GM21576 (cell line): ENCODE data around the gene LRIT2.
"Not testable (repeated sequence)": the region's sequence is repeated elsewhere in the genome, so short reads cannot be mapped to it uniquely, and the experiment has no call there.

Experiments
- ATAC-seq: cut with Tn5 transposase; IDR thresholded peaks from one replicate; pipeline ENCODE4 v1.9.1; 2021; ENCODE audit warnings: mild to moderate bottlenecking, moderate library complexity; ENCODE audit not compliant: unreplicated experiment

Gene LRIT2

DNA sequence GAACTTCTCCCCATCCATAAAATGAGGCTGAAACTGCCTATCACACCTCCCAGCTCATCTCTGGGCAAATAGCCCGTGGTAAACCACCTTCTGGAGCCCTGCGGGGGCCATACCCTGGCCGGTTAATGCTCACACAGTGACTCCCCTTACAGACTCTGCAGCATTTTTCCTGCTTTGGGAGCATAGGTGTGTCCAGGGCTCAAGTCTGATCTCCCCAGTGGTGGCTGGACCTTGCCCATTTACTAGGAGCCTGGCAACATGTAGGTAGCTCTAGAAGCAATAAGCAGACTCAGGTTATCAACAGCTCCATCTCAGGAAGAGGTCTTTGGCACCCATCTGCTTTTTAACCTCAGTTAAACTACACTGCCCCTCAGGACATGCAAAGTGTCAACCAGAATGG is 36.5 kb downstream of the LRIT2 start:
- no peak for ATAC-seq

DNA sequence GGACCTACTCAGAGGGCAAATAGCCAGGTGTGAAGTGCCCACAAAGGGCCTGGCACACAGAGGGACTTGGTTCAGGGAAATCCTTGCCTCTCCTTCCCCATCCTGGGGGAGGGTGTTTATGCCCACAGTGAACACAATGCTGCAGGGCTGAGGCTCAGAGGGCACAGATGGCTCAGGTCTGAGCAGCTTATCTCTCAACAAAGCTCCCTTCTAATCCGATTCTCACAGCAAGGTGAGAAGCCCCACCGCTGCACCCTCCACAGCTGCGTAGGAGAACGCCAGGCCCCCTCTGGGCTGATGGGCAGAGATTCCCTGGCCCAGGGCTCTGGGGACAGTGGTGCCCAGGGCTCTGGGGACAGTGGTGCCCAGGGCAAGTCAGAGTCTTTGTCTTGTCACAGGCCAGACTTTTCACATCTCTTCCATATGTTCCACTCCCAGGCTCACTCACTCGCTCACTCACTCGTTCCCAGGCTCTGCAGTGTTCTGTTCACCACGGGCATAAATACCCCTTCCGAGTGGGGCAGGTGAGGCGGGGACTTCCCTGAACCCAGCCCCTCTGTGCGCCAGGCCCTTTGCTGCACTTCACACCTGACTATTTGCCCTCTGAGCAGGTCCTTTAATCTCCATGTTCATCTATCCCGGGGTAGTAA is 39.7 kb downstream of the LRIT2 start:
- ATAC-seq: no peak

DNA sequence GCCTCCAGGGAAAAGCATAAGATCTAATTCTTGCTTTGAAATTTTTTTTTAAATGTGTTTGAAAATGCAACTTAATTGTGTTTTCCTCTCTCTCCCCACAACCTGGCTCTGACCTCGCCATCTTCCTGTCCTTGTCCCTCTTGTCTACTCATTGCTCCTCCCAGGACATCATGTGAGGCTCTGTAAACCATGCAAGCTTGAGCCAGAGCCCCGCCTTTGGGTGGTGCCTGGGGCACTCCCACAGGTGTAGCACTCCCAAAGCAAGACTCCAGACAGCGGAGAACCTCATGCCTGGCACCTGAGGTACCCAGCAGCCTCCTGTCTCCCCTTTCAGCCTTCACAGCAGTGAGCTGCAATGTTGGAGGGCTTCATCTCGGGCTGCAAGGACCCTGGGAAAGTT is 40.8 kb downstream of the LRIT2 start:
- ATAC-seq: no peak

DNA sequence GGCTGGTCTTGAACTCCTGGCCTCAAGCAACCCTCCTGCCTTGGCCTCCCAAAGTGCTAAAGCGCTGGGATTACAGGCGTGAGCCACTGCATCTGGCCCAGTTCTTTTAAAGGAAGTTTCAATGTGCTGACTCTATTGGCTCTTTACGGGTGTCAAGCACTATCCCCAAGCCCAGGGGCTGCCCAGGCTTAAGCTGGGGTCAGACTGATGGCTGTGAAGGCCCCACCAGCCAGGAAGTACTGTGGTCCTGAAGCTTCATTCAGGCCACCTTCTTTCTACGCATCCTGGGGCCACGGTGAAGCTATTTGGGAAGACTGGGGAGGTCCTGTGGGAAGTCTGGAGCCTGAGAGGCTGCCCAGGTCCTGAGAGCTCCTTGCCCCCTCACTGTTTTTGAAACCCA is 43.7 kb downstream of the LRIT2 start:
- no peak for ATAC-seq

DNA sequence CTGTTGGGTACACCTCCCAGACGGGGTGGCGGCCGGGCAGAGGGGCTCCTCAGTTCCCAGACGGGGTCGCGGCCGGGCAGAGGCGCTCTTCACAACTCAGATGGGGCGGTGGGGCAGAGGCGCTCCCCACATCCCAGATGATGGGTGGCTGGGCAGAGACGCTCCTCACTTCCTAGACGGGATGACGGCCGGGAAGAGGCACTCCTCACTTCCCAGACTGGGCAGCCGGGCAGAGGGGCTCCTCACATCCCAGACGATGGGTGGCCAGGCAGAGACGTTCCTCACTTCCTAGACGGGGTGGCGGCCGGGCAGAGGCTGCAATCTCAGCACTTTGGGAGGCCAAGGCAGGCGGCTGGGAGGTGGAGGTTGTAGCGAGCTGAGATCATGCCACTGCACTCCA is 45.0 kb downstream of the LRIT2 start:
- not testable (repeated sequence) for ATAC-seq

DNA sequence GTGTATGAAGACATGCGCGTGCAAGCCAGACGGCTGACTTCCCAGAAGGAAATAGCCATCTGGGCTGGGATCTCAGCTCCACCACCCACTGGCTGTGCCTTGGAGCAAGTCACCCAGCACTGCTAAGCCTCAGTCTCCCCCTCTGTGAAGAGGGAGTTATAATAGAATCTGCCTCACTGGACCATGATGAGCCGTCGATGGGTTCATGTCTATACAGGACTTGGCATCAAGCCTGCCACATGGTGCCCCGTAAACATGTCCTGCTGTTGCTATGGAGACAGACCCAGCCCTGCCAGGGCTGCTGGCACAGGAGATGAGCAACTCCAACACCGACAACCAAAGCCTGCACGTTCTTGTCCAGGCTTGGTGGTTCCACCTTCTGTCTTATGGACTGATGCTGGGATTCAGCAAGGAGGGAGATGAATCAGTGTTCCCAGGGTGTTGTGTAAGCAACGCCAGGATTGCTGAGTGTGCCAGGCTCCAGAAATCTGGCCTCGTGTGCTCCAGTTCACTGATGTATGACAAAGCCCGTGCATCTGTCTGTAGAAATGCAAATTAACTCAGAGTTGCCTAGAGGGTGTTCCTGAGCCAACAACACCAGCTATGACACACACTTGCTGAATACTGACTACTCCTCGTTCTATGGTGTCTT is 46.2 kb downstream of the LRIT2 start:
- peak; percentile 96 for ATAC-seq

DNA sequence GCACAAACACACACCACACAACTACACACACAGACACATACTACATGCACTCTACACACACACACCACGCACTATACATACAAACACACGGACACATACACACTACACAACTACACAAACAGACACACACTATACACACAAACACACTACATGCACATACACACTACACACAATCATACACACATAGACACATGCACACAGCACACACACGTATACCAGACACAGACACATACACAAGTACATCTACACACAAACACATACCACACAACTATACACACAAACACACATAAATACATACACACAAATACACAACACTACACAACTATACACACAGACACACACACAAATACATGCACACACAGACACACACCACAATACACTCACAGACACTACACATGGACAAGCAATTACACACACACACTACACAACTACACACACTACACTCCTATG is 47.2 kb downstream of the LRIT2 start:
- ATAC-seq: no peak

DNA sequence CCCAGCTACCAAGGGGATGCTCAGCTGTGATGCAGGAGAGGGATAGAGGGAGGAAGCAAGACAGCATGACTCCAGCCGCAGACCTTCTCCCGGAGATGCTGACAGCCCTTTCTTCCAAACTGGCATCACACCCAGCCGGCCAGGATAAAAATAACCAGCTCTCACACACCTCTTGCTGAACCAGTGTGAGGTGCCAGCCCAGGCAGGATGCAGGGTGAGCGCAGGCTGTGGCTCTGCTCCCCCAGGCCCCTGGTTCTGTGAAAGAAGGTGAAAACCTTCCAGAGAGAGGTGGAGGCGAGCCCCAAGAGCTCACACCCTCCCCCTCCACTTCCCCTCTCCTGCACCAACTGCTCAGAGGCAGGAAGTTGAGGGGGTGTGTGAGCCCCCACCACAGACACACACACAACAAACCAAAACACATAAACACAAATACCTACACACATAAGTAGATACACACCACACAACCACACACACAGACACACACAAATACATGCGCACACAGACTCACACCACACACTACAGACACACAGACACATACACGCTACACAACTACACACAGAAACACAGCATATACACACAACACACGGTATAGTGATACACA is 47.7 kb downstream of the LRIT2 start:
- peak; percentile 40 for ATAC-seq

DNA sequence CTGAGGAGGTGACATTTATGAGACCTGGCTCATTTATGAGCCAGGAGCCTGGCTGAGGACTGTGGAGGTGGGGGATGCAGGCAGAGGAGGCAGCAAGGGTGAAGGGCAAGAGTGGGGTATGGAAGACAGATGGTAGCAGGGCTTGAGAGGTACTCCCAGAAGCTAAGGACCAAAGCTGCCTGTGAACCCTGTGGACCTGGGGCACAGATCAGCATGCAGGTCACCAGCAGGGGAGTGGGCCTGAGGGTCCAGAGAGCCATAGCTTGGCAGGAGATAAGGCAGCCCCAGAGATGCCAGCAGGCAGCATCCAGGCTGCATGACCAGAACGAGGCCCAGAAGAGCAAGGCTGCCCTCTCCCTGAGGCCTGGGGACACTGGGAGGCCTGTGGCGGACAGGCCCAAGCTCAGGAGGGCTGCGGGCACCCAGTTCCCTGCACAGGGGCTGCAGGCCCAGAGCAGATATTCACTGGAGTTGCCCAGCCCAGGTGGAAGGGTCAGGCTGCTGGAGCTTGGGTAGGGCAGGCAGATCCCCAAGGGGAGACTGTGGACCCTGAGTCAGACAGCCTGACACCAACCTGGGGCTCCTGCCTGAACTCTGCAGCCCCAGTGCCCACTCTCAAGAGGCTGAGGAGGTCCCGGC is 48.4 kb downstream of the LRIT2 start:
- no peak for ATAC-seq

DNA sequence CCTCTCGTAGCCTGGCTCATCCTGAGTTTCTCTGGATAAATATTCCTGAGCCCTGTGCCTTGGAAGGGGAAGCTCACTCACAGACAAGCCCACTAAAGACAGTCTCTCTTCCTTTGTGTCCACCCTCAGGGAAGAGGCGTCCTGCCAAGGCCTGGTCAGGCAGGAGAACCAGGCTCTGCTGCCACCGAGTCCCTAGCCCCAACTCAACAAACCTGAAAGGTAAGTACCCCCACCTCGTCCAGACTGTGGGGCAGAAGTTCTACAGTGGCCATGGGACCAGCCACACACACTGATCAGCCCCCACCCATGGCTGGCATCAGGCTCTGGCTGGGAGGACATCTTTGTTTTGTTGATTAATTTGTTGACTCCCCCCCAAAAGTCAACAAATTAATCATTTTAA is 49.0 kb downstream of the LRIT2 start:
- ATAC-seq: no peak

DNA sequence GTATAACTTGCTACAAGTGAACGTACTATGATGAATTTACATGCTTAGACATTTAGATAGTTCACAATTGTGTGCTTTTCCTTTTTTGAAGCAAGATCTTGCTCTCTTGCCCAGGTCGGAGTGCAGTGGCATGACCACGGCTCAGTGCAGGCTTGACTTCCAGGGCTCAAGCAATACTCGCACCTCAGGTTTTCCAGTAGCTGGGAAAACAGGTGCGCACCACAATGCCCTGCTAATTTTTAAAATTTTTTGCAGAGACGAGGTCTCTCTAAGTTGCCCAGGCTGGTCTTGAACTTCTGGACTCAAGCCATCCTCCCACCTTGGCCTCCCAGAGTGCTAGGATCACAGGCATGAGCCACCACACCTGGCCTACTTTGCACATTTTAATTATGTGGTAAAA is 49.9 kb downstream of the LRIT2 start:
- no peak for ATAC-seq

DNA sequence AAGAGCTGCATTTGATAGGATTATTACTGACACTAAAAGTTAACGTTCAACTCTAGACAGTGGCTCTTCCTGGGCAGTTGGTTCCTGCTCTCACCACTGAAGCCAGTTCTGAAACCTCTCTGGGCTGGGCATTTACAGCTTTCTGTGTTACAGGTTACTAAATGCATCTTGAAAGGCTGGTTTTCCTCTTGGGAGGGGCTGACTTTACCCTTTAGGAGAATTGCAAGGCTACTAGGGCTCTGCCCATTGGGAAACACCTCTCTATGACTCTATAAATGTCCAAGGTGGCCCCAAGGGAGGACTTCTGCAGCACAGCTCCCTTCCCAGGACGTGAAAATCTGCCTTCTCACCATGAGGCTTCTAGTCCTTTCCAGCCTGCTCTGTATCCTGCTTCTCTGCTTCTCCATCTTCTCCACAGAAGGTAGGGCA is 51.8 kb downstream of the LRIT2 start, which contains the start of gene GPR15LG:
Gene GPR15LG (plus strand): TSS at position 301 of the 429 bp plus-strand sequence. CDS start 51 bp downstream, at position 352.
- ATAC-seq: peak; percentile 32

DNA sequence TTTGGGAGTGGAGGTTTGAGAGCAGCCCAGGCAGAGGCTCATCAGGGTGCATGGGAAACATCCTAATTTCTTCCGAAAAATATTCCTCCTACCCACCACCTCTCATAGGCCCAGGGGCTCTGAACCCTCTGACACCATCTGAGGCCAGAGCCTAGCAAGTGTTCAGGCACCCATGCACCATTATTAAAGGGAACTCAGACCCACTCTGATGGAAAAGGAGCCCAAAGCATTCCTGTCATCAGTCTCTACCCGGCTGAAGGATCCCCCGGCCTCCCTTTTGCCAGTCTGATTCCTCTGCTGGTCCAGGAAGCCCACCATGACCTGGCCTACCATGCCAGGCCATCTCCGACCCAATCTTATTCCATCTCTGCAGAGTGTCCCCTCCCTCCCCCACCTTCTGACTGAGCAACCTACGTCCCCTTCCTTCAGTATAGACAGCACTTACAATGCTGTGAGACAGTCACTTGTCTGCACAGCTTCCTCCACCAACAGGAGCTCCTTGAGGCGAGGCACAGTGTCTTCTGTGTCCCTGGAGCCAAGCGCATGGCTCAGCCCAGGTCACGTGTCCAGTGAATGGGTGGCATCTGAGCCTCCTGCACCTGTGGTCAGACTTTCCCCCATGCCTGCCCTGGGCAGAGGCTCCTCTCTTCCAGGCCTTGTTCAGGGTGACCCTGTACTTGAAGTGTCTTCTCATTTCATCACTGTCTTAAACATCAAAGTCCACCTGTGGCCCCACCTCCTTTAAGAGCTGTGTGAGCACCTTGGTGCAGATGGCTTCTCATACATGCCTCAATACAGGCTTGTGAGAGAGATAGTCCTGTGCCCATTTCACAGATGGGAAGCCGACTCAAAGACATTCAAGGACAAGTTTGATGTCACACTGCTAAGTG is 52.6 kb downstream of the LRIT2 start:
- peak; percentile 51 for ATAC-seq

DNA sequence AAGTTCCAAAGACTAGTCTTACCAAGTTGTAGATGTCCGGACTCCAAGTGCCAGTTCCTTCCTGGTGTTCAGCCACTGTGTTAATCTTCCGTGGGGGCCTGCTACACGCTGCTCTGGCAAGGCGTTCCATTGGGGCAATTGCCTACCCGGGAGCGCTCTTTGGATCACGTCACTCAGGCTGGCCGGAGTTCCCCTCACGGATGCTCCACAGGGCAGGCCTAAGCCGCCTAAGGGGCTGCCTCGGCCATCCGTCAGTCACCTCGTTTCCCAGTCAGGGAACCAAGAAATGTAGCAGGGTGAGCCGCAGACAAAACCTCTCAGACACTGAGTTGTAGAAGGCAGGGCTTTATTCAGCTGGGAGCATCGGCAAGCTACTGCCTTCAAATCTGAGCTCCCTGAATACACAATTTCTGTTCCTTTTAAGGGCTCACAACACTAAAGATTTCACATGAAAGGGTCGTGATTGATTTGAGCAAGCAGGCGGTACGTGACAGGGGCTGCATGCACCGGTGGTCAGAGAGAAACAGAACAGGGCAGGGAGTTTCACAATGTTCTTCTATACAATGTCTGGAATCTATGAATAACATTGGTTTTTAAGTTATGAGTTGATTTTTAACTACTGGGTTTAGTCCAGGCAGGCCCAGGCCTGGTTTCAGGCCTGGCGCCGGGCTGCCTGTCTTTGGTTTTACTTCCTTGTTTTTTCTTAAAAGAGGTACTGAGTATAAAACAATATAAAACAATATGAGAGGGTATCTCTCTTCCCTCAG is 53.5 kb downstream of the LRIT2 start:
- peak; percentile 15 for ATAC-seq

DNA sequence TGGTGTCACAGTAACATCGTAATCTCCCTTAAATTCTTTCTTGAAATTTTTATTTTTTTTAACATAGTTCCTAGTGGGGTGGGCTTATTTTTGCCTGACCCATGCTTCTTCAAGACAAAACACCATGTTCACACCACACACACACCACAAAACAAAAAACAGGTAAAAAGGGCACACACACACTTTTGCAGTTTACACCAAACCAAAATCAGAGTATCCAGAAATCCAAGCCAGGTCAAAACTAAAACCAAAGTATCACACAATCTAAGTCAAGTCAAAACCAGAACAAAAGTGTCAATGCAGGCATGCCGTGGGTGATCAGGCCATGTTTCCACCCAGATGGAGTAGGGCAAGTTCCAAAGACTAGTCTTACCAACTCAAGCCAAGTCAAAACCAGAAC is 54.1 kb downstream of the LRIT2 start:
- ATAC-seq: not testable (repeated sequence)
